DMS 273 treated with DMSO at 0.1 percent for 48 hours (cell line): Measurements from ENCODE around the gene ZNF221.
"Not testable (repeated sequence)": the region's sequence is repeated elsewhere in the genome, so short reads cannot be mapped to it uniquely, and the experiment has no call there.

Experiments
- DNase-seq: peaks from one replicate; lab custom pipeline; 2025; lab: John Stamatoyannopoulos, UW

Gene ZNF221

GRCh38 chr19:43950834-43951645 is at the start of gene ZNF221:
ZNF221 (plus strand) TSS chr19:43951228; CDS start chr19:43962727, 11,499 bp downstream.
- DNase-seq = peak; percentile 89

- DNase-seq = no peak
Observed at GRCh38 chr19:43901395-43902390, 49.3 kb upstream of the ZNF221 start.

GRCh38 chr19:43902399-43902798 is 48.6 kb upstream of the ZNF221 start:
- no peak for DNase-seq

GRCh38 chr19:43905897-43906296 is 45.1 kb upstream of the ZNF221 start:
- no peak for DNase-seq

- no peak for DNase-seq
Observed at GRCh38 chr19:43906774-43907173, 44.3 kb upstream of the ZNF221 start.

- no peak for DNase-seq
Observed at GRCh38 chr19:43908659-43909058, 42.4 kb upstream of the ZNF221 start.

GRCh38 chr19:43910884-43911283 is 40.1 kb upstream of the ZNF221 start:
- no peak for DNase-seq

GRCh38 chr19:43913383-43913782 is 37.6 kb upstream of the ZNF221 start:
- DNase-seq = no peak

- DNase-seq = no peak
Observed at GRCh38 chr19:43914051-43914450, 37.0 kb upstream of the ZNF221 start.

- DNase-seq = no peak
Observed at GRCh38 chr19:43923875-43924274, 27.2 kb upstream of the ZNF221 start.

- DNase-seq = no peak
Observed at GRCh38 chr19:43928820-43929219, 22.2 kb upstream of the ZNF221 start.

- no peak for DNase-seq
Observed at GRCh38 chr19:43934055-43934984, 16.7 kb upstream of the ZNF221 start.

- DNase-seq = peak; percentile 82
Observed at GRCh38 chr19:43934985-43935708, 15.9 kb upstream of the ZNF221 start, which contains the start of gene ZNF45. ZNF45 (minus strand) TSS chr19:43935282; CDS start chr19:43922185, 13,097 bp downstream.

- no peak for DNase-seq
Observed at GRCh38 chr19:43936188-43936587, 14.8 kb upstream of the ZNF221 start.

GRCh38 chr19:43939557-43940260 is 11.3 kb upstream of the ZNF221 start:
- DNase-seq = no peak

- no peak for DNase-seq
Observed at GRCh38 chr19:43940719-43941118, 10.3 kb upstream of the ZNF221 start.

GRCh38 chr19:43941209-43941608 is 9.8 kb upstream of the ZNF221 start:
- DNase-seq = no peak

- DNase-seq = not testable (repeated sequence)
Observed at GRCh38 chr19:43947412-43947811, 3.6 kb upstream of the ZNF221 start.

- DNase-seq = not testable (repeated sequence)
Observed at GRCh38 chr19:43949803-43950202, 1.2 kb upstream of the ZNF221 start.

GRCh38 chr19:43956827-43957226 is 5.8 kb downstream of the ZNF221 start:
- no peak for DNase-seq
